ENCODE data around the gene ATP2A1. TPM values are rescaled to one million over a fixed set of nuclear protein-coding genes. Genes with fewer than 3 reads are reported as not detected.

Gene ATP2A1
- total and polyA plus RNA-seq, 2 of the 8 experiments (the other 6 are each of a cell fraction or from before 2014, with no cell fraction given), result 1.7 to 2.4 TPM

GRCh38 chr16:28872952-28873351, 5.3 kb upstream of the ATP2A1 start:
- Histone ChIP-seq H3K56ac (replicated peaks; ENCODE audit: insufficient read length, low read depth, low read length) (no peak overlapping the region), H2AK5ac (ENCODE audit: low read depth, low read length) (no peak overlapping the region), H2BK20ac (ENCODE audit: low read length) (no peak overlapping the region), H3K4me1 (replicated peaks in 1 of 4; ENCODE audit: control insufficient read depth in 3 of 4, insufficient read depth in 4 of 4, low read length in 3 of 4) (peaks cover 0 to 14% (median 9%) of the 10 kb centered on the region in 4 experiments; a peak in 6 of 7 replicates), H3K4me3 (ENCODE audit: extremely low read depth in 1 of 4, insufficient read depth in 2 of 4, low read depth in 3 of 4, low read length in 4 of 4) (no peak overlapping the region), H3K23me2 (ENCODE audit: low read depth, low read length) (no peaks in the 10 kb centered on the region), H3K4ac (replicated peaks; ENCODE audit: insufficient read length, low read depth, low read length) (no peak overlapping the region), H3K79me1 (ENCODE audit: low read depth, low read length) (peaks cover 2% of the 10 kb centered on the region), H2BK5ac (ENCODE audit: low read depth, low read length) (no peak overlapping the region), H2BK12ac (ENCODE audit: low read depth, low read length) (0 out of 2 replicates have a peak overlapping the region, but pooled peaks have one; percentile 23), H4K5ac (ENCODE audit: insufficient read length, low read depth, low read length) (no peak overlapping the region), H3K27me3 (replicated peaks in 1 of 4; ENCODE audit: control insufficient read depth in 3 of 4, extremely low read depth in 1 of 4, insufficient read depth in 3 of 4, low read length in 3 of 4) (no peaks in the 10 kb centered on the region), H4K8ac (ENCODE audit: extremely low read depth, insufficient read depth, low read length) (no peak overlapping the region), H3K18ac (ENCODE audit: extremely low read depth, low read length) (no peak overlapping the region), H3K27ac (ENCODE audit: low read depth, low read length) (no peak overlapping the region), H3K9ac (replicated peaks in 1 of 4; ENCODE audit: extremely low read depth in 1 of 4, low read depth in 3 of 4, low read length in 3 of 4) (no peak overlapping the region), H2BK120ac (replicated peaks; ENCODE audit: low read depth, low read length) (no peak overlapping the region), H4K91ac (replicated peaks; ENCODE audit: insufficient read length, low read length) (no peak overlapping the region), H3K9me3 (ENCODE audit: insufficient read depth in 2 of 2, low read depth in 1 of 2, low read length in 1 of 2) (no peaks in the 10 kb centered on the region), H2BK15ac (ENCODE audit: low read length) (no peak overlapping the region), H3K79me2 (ENCODE audit: control insufficient read depth in 1 of 2, insufficient read depth in 2 of 2, low read length in 2 of 2) (no peaks in the 10 kb centered on the region), H3K23ac (ENCODE audit: insufficient read length) (no peak overlapping the region), H2AFZ (ENCODE audit: low read length) (no peak overlapping the region), H3K14ac (ENCODE audit: insufficient read length) (no peak overlapping the region), H4K20me1 (replicated peaks in 1 of 2; ENCODE audit: control insufficient read depth in 1 of 2, insufficient read depth in 2 of 2, low read length in 2 of 2) (peaks cover 2 to 21% of the 10 kb centered on the region in 2 experiments), H3K36me3 (ENCODE audit: control insufficient read depth in 2 of 4, insufficient read depth in 4 of 4, low read length in 3 of 4) (peaks cover 16 to 28% (median 17%) of the 10 kb centered on the region in 4 experiments), H3K4me2 (ENCODE audit: insufficient read depth in 1 of 2, low read depth in 2 of 2, low read length in 2 of 2) (no peak overlapping the region)
- WGBS, 2 experiments (ENCODE audit: extremely low coverage in 1 of 2, insufficient coverage in 1 of 2, insufficient read length in 1 of 2, insufficient replicate concordance in 2 of 2, low coverage in 1 of 2, low lambda C conversion rate in 2 of 2, missing lambda C conversion rate in 1 of 2), result 95% methylated on average over 7 of the region's 15 CpGs; no CpG with 5 or more reads in 1 of the 2 experiments
- FAIRE-seq (no peak), DNase-seq (ENCODE audit: low read depth in 1 of 2, low spot score in 2 of 2) (no peak)
- CTCF ChIA-PET (ENCODE audit: partially characterized antibody), result interaction anchor here (0.7 to 5.1 kb wide), 17 partner anchors 7 to 107 kb away, joined by 3 to 42 read pairs (median 6); partner anchors contain the start of genes NFATC2IP, SH2B1 and TUFM
- POLR2A ChIA-PET (ENCODE audit: partially characterized antibody), result interaction anchor here (0.5 to 13.3 kb wide), 8 partner anchors 10 to 72 kb away, joined by 3 to 164 read pairs (median 4); partner anchors contain the start of genes SH2B1 and TUFM
- TF ChIP-seq NANOG (IDR thresholded peaks at IDR 0.05; ENCODE audit: insufficient read depth, low read depth, low read length, poor library complexity, severe bottlenecking), result no peak
- TF ChIP-seq EGR1 (IDR thresholded peaks at IDR 0.05; ENCODE audit: borderline replicate concordance, low read depth, low read length), result no peak
- no peak for TF ChIP-seq JUN (IDR thresholded peaks at IDR 0.05; ENCODE audit: low read depth, low read length)
- no peak for TF ChIP-seq KDM4A (IDR thresholded peaks at IDR 0.05; ENCODE audit: low read depth, low read length, severe bottlenecking)
- no peak for TF ChIP-seq SIX5 (IDR thresholded peaks at IDR 0.05; ENCODE audit: low read depth, low read length)
- no peak for TF ChIP-seq KDM1A (IDR thresholded peaks at IDR 0.05; ENCODE audit: borderline replicate concordance, low read length)
- no peak for TF ChIP-seq RAD21 (IDR thresholded peaks at IDR 0.05 in 1 of 2, conservative IDR thresholded peaks at IDR 0.05 in 1 of 2; ENCODE audit: low read depth in 2 of 2, low read length in 2 of 2)
- no peak for TF ChIP-seq SIN3A (conservative IDR thresholded peaks at IDR 0.05 in 1 of 2, IDR thresholded peaks at IDR 0.05 in 1 of 2; ENCODE audit: low read depth in 1 of 2, low read length in 2 of 2)
- no peak for TF ChIP-seq GTF2F1 (IDR thresholded peaks at IDR 0.05; ENCODE audit: borderline replicate concordance, low read depth, low read length)
- TF ChIP-seq NRF1 (IDR thresholded peaks at IDR 0.05; ENCODE audit: low read depth, low read length), result no peak
- TF ChIP-seq TEAD4 (IDR thresholded peaks at IDR 0.05; ENCODE audit: low read depth, low read length), result no peak
- TF ChIP-seq MAFK (IDR thresholded peaks at IDR 0.05; ENCODE audit: low read depth, low read length), result no peak
- no peak for TF ChIP-seq ASH2L (IDR thresholded peaks at IDR 0.05; ENCODE audit: low read length)

Measured in H1 (cell line).